ENCODE results near the gene PLEKHA4. TPM values are rescaled to one million over a fixed set of nuclear protein-coding genes. Genes with fewer than 3 reads are reported as not detected.

Gene PLEKHA4
- polyA plus RNA-seq, 3 donors: 0.69 to 1.5 (median 1.1) TPM

DNA sequence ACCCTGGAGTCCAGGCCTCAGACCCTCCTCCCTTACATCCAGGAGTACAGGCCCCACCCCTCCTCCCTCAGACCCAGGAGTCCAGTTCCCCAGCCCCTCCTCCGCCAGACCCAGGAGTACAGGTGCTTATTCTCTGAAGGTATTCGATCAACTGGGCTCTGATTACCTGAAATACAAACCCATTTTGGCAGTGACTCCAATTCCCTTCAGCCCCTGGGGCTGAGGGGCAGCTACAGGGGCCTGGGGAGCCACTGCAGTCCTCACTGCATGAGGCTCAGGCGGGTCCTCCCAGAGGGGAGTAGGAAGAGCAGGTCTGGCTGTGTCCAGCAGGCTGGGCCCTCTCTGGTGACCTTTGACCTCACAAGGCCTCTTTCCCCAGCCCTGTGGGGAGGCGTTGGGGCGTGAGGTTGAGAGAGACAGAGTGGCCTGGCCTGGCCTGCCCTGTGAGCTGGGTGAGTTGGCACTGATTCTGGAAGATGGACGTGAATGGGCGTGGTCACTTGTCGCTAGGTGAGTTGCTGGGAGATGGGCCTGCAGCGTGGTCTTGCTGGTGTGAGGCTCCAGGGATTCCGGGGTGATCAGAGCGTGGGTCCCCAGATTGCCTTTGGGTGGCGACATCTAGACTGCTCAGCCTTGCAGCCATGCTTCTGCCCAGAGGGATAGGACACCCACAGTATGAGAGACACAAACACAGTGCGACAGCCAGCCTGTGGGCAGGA lies 60.7 kb downstream of the PLEKHA4 start:
- Histone ChIP-seq H4K20me1 (ENCODE audit: insufficient read depth, low read length) (no peaks in the 10 kb centered on the region), H3K4me1 (ENCODE audit: control insufficient read depth in 1 of 2, insufficient read depth in 2 of 2, low read length in 2 of 2) (peaks cover 24 to 31% of the 10 kb centered on the region in 2 donors), H3K79me2 (ENCODE audit: insufficient read depth, low read length) (peaks cover 7% of the 10 kb centered on the region), H3K9me3 (replicated peaks in 1 of 2; ENCODE audit: control insufficient read depth in 1 of 2, insufficient read depth in 1 of 2, low read length in 2 of 2) (no peaks in the 10 kb centered on the region), H3K4me2 (replicated peaks; ENCODE audit: extremely low read depth, low read length, poor library complexity, severe bottlenecking) (no peak overlapping the region), H3K27ac (ENCODE audit: low read depth in 1 of 2, low read length in 2 of 2) (no peak overlapping the region), H3K4me3 (replicated peaks in 1 of 3; ENCODE audit: low read depth in 2 of 3, low read length in 3 of 3) (no peak overlapping the region), H3K36me3 (replicated peaks in 1 of 2; ENCODE audit: control insufficient read depth in 1 of 2, insufficient read depth in 2 of 2, low read length in 2 of 2) (no peaks in the 10 kb centered on the region), H3K27me3 (ENCODE audit: control insufficient read depth in 2 of 2, insufficient read depth in 2 of 2, low read length in 2 of 2) (peaks cover 0 to 3% of the 10 kb centered on the region in 2 donors), H2AFZ (ENCODE audit: insufficient read depth, low read depth, low read length, poor library complexity, severe bottlenecking) (no peak overlapping the region), H3K9ac (ENCODE audit: insufficient read depth, low read length, poor library complexity, severe bottlenecking) (no peak overlapping the region)
- intact Hi-C loops (cut with micrococcal nuclease): no loop called here
- Mint-ChIP-seq H3K9me3 (no peaks in the 10 kb centered on the region), H3K36me3 (peaks cover 5 to 6% of the 10 kb centered on the region in 2 donors), H3K4me3 (no peak overlapping the region), H3K27me3 (ENCODE audit: low read depth in 3 of 3) (peaks cover 0 to 14% (median 5%) of the 10 kb centered on the region in 3 donors), H3K4me1 (peaks cover 26% of the 10 kb centered on the region), H3K27ac (peak overlapping the region in 1 of 7 donors; percentile 51)
- TF ChIP-seq, protein P1, sequence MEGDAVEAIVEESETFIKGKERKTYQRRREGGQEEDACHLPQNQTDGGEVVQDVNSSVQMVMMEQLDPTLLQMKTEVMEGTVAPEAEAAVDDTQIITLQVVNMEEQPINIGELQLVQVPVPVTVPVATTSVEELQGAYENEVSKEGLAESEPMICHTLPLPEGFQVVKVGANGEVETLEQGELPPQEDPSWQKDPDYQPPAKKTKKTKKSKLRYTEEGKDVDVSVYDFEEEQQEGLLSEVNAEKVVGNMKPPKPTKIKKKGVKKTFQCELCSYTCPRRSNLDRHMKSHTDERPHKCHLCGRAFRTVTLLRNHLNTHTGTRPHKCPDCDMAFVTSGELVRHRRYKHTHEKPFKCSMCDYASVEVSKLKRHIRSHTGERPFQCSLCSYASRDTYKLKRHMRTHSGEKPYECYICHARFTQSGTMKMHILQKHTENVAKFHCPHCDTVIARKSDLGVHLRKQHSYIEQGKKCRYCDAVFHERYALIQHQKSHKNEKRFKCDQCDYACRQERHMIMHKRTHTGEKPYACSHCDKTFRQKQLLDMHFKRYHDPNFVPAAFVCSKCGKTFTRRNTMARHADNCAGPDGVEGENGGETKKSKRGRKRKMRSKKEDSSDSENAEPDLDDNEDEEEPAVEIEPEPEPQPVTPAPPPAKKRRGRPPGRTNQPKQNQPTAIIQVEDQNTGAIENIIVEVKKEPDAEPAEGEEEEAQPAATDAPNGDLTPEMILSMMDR (IDR thresholded peaks at IDR 0.05): no peak
- WGBS (ENCODE audit: insufficient coverage): 98% methylated on average over 11 of the region's 13 CpGs
- no peak for DNase-seq

DNA sequence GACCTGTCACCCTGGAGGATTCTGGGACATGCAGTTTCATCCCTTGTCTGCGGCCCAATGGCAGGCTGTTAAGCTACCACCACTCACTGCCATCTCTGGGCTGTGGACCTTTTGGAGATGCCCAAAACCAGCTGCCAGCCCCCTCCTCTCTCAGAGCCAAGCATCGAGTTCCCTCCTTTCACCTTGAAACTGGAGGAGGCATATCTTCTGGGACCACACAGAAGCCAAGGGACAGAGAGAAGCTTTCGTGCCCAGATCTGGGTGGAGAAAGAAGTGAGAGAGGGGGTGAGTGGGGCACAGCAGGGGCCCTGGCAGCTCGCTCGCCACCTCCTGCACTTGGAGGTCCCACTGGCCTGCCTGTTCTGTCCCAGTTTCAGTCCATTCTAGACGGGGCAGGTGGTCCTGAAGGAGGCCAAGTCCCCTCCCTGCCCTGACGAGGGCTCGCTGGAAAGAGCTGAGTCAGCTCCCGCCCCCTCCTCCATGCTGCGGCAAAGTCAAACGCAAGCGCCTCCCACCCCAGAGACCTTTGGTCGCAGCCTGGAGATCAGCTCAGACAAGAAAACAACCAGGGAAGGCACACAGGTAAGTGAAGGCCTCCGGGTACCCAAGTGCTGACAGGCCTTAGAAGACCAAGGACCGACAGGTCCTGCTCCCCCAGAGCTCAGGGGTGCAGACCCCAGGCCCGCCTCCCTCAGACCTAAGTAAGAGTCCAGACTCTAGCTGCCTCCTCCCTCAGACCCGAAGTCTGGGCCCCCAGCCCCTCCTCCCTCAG lies 61.4 kb downstream of the PLEKHA4 start:
- peaks cover 7% of the 10 kb centered on the region for H3K79me2 ChIP-seq (ENCODE audit: insufficient read depth, low read length)
- H3K27ac Mint-ChIP-seq: no peak overlapping the region
- intact Hi-C loops (cut with micrococcal nuclease): no loop called here

More for the DNA sequence above, 61.4 kb downstream of the PLEKHA4 start:
- Mint-ChIP-seq H3K9me3 (no peaks in the 10 kb centered on the region), H3K4me3 (no peak overlapping the region), H3K4me1 (peaks cover 20% of the 10 kb centered on the region), H3K27me3 (ENCODE audit: low read depth in 3 of 3) (peaks cover 0 to 8% (median 4%) of the 10 kb centered on the region in 3 donors), H3K36me3 (peaks cover 5 to 6% of the 10 kb centered on the region in 2 donors)
- peak in 2 of 3 donors; percentile 35 to 53 for DNase-seq
- WGBS (ENCODE audit: insufficient coverage): 92% methylated on average over 14 of the region's 17 CpGs
- H3K4me2 ChIP-seq (replicated peaks; ENCODE audit: extremely low read depth, low read length, poor library complexity, severe bottlenecking): no peak overlapping the region
- H3K4me3 ChIP-seq (replicated peaks in 1 of 3; ENCODE audit: low read depth in 2 of 3, low read length in 3 of 3): no peak overlapping the region
- no peaks in the 10 kb centered on the region for H3K36me3 ChIP-seq (replicated peaks in 1 of 2; ENCODE audit: control insufficient read depth in 1 of 2, insufficient read depth in 2 of 2, low read length in 2 of 2)
- H3K27me3 ChIP-seq (ENCODE audit: control insufficient read depth in 2 of 2, insufficient read depth in 2 of 2, low read length in 2 of 2): peaks cover 0 to 2% of the 10 kb centered on the region in 2 donors
- peaks cover 19 to 25% of the 10 kb centered on the region in 2 donors for H3K4me1 ChIP-seq (ENCODE audit: control insufficient read depth in 1 of 2, insufficient read depth in 2 of 2, low read length in 2 of 2)
- TF ChIP-seq, protein P1 (IDR thresholded peaks at IDR 0.05): no peak
- H3K27ac ChIP-seq (ENCODE audit: low read depth in 1 of 2, low read length in 2 of 2): no peak overlapping the region
- no peak overlapping the region for H3K9ac ChIP-seq (ENCODE audit: insufficient read depth, low read length, poor library complexity, severe bottlenecking)
- H4K20me1 ChIP-seq (ENCODE audit: insufficient read depth, low read length): no peaks in the 10 kb centered on the region
- H2AFZ ChIP-seq (ENCODE audit: insufficient read depth, low read depth, low read length, poor library complexity, severe bottlenecking): no peak overlapping the region
- no peaks in the 10 kb centered on the region for H3K9me3 ChIP-seq (replicated peaks in 1 of 2; ENCODE audit: control insufficient read depth in 1 of 2, insufficient read depth in 1 of 2, low read length in 2 of 2)
